Immature natural killer cell (primary cell): ENCODE results near the gene TNC. TPM values are rescaled to one million over a fixed set of nuclear protein-coding genes. Genes with fewer than 3 reads are reported as not detected.

Experiments
- DNase-seq, 3 donors: peaks; one replicate each; pipeline ENCODE4 v3.0.0; 2022; ENCODE audit warnings: mixed read lengths in 1 of 3
- H3K27ac Mint-ChIP-seq, 6 donors: one replicate each; pipeline ENCODE4 v1.8.0; 2020; ENCODE audit warnings: mixed read lengths in 6 of 6, mild to moderate bottlenecking in 5 of 6, inconsistent platforms in 4 of 6, moderate library complexity in 3 of 6
- H3K27me3 Mint-ChIP-seq, 3 donors: one replicate each; pipeline ENCODE4 v1.8.0; 2020 to 2021; ENCODE audit warnings: low read depth in 3 of 3, mild to moderate bottlenecking in 3 of 3, mixed read lengths in 3 of 3, moderate library complexity in 3 of 3, inconsistent platforms in 1 of 3
- H3K36me3 Mint-ChIP-seq, 3 donors: one replicate each; pipeline ENCODE4 v1.8.0; 2020; ENCODE audit warnings: mixed read lengths in 3 of 3, inconsistent platforms in 2 of 3, mild to moderate bottlenecking in 2 of 3
- H3K4me1 Mint-ChIP-seq, 2 donors: one replicate each; pipeline ENCODE4 v1.8.0; 2020; ENCODE audit warnings: inconsistent platforms in 2 of 2, mild to moderate bottlenecking in 2 of 2, mixed read lengths in 2 of 2, moderate library complexity in 1 of 2
- H3K4me3 Mint-ChIP-seq, 5 donors: one replicate each; pipeline ENCODE4 v1.8.0; 2020; ENCODE audit warnings: mild to moderate bottlenecking in 5 of 5, mixed read lengths in 5 of 5, inconsistent platforms in 3 of 5, moderate library complexity in 3 of 5
- H3K9me3 Mint-ChIP-seq, 6 donors: one replicate each; pipeline ENCODE4 v1.8.0; 2020; ENCODE audit warnings: mild to moderate bottlenecking in 6 of 6, mixed read lengths in 6 of 6, inconsistent platforms in 4 of 6, moderate library complexity in 3 of 6
- polyA plus RNA-seq, 3 donors: library from polyadenylated mRNA; unstranded; fragments of 300-500 nt; fragmentation: Illumina TruSeq; gene quantifications; one replicate each; pipeline ENCODE4 v1.2.3, GENCODE V29; 2021

TNC gene
- polyA plus RNA-seq: not detected

- DNase-seq: no peak
- H3K36me3 Mint-ChIP-seq: no peaks in the 10 kb centered on the region
- H3K27ac Mint-ChIP-seq: no peak within 1 kb of the TSS
- no peak within 1 kb of the TSS for H3K4me3 Mint-ChIP-seq
- H3K4me1 Mint-ChIP-seq: no peaks in the 10 kb centered on the region
- peaks cover 0 to 5% (median 0%) of the 10 kb centered on the region in 6 donors for H3K9me3 Mint-ChIP-seq
- H3K27me3 Mint-ChIP-seq: peaks cover 3 to 16% (median 4%) of the 10 kb centered on the region in 3 donors
These were observed at the start of gene TNC for GRCh38 chr9:115117999-115118878. Gene TNC, minus strand, starts transcription at chr9:115118157. Its CDS starts 27,139 bp downstream, at chr9:115091018.

DNA sequence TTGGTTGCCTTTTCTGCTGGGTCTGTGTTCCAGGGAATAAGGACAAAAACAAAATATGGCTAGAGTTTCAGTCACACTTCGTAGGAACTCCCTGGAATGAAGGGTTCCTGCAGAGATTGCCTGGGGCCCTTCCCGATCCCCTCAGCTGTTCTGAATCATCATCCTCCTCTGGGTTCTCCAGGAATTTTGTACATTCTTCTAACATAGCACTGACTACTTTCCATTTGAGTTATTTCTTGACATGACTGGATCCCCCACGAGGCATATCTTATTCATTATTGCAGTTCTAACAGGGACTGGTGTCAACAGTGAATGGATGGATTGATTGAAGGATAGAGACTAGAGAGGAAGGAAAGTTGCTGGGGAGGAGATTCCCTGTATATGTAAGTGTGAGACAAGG is 49.2 kb upstream of the TNC start:
- H3K9me3 Mint-ChIP-seq: peaks cover 0 to 3% (median 0%) of the 10 kb centered on the region in 6 donors
- no peak overlapping the region for H3K4me3 Mint-ChIP-seq
- H3K36me3 Mint-ChIP-seq: no peaks in the 10 kb centered on the region

GRCh38 chr9:115165233-115165632 is 47.3 kb upstream of the TNC start:
- no peak for DNase-seq
- H3K27me3 Mint-ChIP-seq: peaks cover 0 to 7% (median 5%) of the 10 kb centered on the region in 3 donors
- no peak overlapping the region for H3K4me3 Mint-ChIP-seq
- H3K4me1 Mint-ChIP-seq: no peaks in the 10 kb centered on the region
- no peaks in the 10 kb centered on the region for H3K36me3 Mint-ChIP-seq
- no peak overlapping the region for H3K27ac Mint-ChIP-seq
- no peaks in the 10 kb centered on the region for H3K9me3 Mint-ChIP-seq

More for the DNA sequence above, 49.2 kb upstream of the TNC start:
- no peak for DNase-seq
- Mint-ChIP-seq H3K4me1 (no peaks in the 10 kb centered on the region), H3K27ac (no peak overlapping the region), H3K27me3 (peaks cover 0 to 5% (median 5%) of the 10 kb centered on the region in 3 donors)

DNA sequence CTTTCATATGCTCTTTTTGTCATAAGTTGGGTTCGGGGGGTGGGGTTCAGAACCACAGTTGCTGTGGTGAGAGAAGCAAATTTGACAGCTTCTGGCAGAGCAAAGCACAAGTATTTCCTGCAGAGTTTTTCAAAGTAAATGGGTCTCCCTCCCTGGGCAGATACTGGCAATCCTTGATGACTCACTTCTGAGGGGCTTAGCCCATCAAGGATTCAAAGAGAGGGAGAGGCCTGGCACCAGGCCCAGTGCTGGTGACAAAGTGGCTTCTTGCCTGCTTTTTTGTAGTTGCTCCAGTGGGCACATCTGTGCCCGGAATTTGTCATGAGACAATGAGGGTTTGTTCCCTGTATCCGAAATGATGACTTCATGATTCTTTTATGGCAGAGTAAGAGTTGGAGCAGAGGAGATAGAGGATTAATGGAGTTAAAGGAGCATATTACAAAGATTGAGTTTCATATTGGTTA is 46.6 kb upstream of the TNC start:
- Mint-ChIP-seq H3K27me3 (peaks cover 0 to 10% (median 5%) of the 10 kb centered on the region in 3 donors), H3K27ac (no peak overlapping the region), H3K4me3 (no peak overlapping the region), H3K36me3 (no peaks in the 10 kb centered on the region), H3K9me3 (no peaks in the 10 kb centered on the region), H3K4me1 (no peaks in the 10 kb centered on the region)
- no peak for DNase-seq

GRCh38 chr9:115162946-115163345 is 45.0 kb upstream of the TNC start:
- Mint-ChIP-seq H3K4me3 (no peak overlapping the region), H3K4me1 (no peaks in the 10 kb centered on the region), H3K9me3 (no peaks in the 10 kb centered on the region), H3K27ac (no peak overlapping the region), H3K36me3 (no peaks in the 10 kb centered on the region), H3K27me3 (peaks cover 0 to 17% (median 5%) of the 10 kb centered on the region in 3 donors)
- DNase-seq: no peak

DNA sequence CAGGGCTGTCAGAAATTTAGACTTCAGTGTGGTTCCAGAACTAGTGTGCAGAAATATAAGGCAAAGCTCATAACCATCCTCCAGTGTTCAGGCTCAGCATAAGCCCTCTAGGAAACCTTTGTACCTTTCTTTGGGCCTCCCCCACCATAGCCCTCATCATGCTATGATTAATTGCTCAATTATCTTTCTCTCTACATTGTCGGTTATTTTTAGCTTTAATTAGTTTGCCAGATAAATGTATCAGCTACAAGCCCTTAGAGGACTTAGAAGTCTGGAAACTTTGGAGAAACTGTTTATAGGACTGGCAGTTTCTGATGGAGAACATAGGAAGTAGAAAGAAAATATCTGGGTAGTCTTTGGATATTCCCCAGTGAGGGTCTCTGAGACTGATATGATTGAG is 43.5 kb upstream of the TNC start:
- H3K36me3 Mint-ChIP-seq: no peaks in the 10 kb centered on the region
- DNase-seq: no peak
- no peak overlapping the region for H3K27ac Mint-ChIP-seq
- H3K27me3 Mint-ChIP-seq: peaks cover 0 to 17% (median 5%) of the 10 kb centered on the region in 3 donors
- H3K4me3 Mint-ChIP-seq: no peak overlapping the region
- no peaks in the 10 kb centered on the region for H3K9me3 Mint-ChIP-seq
- H3K4me1 Mint-ChIP-seq: no peaks in the 10 kb centered on the region

- Mint-ChIP-seq H3K27me3 (peaks cover 0 to 15% (median 5%) of the 10 kb centered on the region in 3 donors), H3K9me3 (no peaks in the 10 kb centered on the region), H3K4me1 (no peaks in the 10 kb centered on the region), H3K36me3 (no peaks in the 10 kb centered on the region), H3K27ac (no peak overlapping the region), H3K4me3 (no peak overlapping the region)
- DNase-seq: no peak
These were observed 40.9 kb upstream of the TNC start for GRCh38 chr9:115158661-115159481.

DNA sequence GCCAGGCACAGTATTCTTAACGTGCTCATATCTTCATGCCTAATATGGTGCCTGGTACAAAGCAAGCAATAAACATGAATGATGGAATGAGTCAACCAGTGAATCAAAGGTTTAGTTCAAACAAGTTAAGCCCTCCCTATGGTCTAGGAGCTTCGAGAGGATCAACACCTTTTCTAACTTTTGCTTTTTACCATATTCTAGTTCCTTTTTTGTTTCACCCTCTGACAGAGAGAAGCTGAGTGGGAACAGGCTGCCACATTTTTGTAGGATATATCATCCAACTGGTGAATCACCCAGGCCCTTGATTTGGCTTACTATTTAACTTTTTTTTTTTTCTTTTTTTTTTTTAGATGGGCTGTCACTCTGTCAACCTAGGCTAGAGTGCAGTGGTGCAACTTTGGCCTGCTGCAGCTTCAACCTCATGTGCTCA is 39.3 kb upstream of the TNC start:
- no peaks in the 10 kb centered on the region for H3K9me3 Mint-ChIP-seq
- no peak for DNase-seq
- H3K4me1 Mint-ChIP-seq: no peaks in the 10 kb centered on the region
- H3K27ac Mint-ChIP-seq: no peak overlapping the region
- no peaks in the 10 kb centered on the region for H3K36me3 Mint-ChIP-seq
- H3K4me3 Mint-ChIP-seq: no peak overlapping the region
- H3K27me3 Mint-ChIP-seq: peaks cover under 1 to 15% (median 1%) of the 10 kb centered on the region in 3 donors

DNA sequence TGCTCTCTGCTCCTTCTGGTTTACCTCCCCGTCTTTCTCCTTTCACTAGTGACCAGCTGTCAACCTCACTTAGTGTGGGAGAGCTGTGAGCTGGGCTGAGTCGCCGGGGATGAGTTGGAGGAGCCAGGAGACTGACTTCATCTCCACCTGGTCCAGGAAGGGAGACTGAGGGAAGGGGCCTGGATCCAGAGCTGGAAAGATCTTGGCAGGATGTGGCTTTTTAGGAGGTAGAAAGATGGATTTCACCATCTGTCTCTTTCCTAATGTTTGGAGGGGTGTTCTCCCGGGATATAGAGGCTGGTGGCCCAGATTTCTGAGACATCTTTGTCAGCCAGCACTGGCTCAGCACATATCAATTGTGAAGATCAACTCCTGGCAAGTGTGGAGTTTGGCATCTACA is 37.1 kb upstream of the TNC start:
- Mint-ChIP-seq H3K27ac (no peak overlapping the region), H3K4me3 (no peak overlapping the region), H3K4me1 (no peaks in the 10 kb centered on the region), H3K36me3 (no peaks in the 10 kb centered on the region), H3K27me3 (peaks cover 1 to 12% (median 1%) of the 10 kb centered on the region in 3 donors), H3K9me3 (no peaks in the 10 kb centered on the region)
- DNase-seq: no peak

DNA sequence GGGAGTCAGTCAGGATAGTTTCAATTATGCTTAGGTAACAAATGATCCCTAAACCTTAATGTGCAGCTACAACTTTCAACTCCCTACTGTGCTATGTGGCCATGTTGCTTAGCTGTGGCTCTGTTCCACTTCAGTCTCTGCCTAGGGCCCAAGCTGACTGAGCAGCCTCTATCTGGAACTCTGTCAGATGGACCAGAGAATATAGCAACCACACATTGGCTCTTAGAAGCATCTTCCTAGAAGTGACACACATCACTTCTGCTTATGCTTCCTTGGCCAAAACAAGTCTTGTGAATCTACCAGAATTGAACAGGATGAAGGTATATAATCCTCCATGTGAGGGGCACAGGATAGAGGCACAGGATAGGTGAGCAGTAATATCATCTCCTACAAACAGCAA is 36.7 kb upstream of the TNC start:
- Mint-ChIP-seq H3K9me3 (no peaks in the 10 kb centered on the region), H3K27ac (no peak overlapping the region)

DNA sequence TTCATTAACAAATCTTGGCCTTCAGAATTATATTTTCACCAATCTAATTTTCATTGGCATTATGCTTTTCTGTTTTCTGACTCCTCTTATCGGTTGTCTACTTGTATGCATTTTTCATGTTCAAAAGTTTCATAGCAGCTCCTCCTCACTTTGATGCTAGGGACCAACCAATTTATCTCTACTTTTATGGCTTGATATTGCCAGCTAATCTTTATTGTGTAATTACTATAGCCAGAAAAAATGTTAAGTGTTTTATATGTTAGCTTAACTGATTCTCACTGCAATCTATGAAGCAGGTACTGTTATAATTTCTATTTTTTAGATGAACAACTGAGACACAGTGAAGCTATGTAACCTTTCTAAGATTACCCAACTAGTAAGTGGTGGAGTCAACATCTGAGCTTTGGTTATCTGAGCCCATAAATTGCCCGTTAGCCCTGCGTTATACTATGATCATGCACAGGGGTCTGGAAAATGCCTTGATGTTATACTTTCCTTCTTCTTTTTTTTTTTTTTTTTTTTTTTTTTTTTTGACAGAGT is 34.4 kb upstream of the TNC start:
- DNase-seq: no peak
- H3K9me3 Mint-ChIP-seq: no peaks in the 10 kb centered on the region
- no peaks in the 10 kb centered on the region for H3K36me3 Mint-ChIP-seq
- peaks cover 0 to 3% (median 1%) of the 10 kb centered on the region in 3 donors for H3K27me3 Mint-ChIP-seq
- no peak overlapping the region for H3K4me3 Mint-ChIP-seq
- no peaks in the 10 kb centered on the region for H3K4me1 Mint-ChIP-seq
- H3K27ac Mint-ChIP-seq: no peak overlapping the region

More for the DNA sequence above, 36.7 kb upstream of the TNC start:
- Mint-ChIP-seq H3K27me3 (peaks cover 1 to 10% (median 1%) of the 10 kb centered on the region in 3 donors), H3K4me3 (no peak overlapping the region), H3K4me1 (no peaks in the 10 kb centered on the region), H3K36me3 (no peaks in the 10 kb centered on the region)
- DNase-seq: no peak

GRCh38 chr9:115148721-115149120 is 30.8 kb upstream of the TNC start:
- Mint-ChIP-seq H3K4me1 (no peaks in the 10 kb centered on the region), H3K4me3 (no peak overlapping the region), H3K9me3 (no peaks in the 10 kb centered on the region), H3K27ac (no peak overlapping the region), H3K36me3 (no peaks in the 10 kb centered on the region), H3K27me3 (peaks cover 2 to 4% (median 3%) of the 10 kb centered on the region in 3 donors)
- no peak for DNase-seq

- Mint-ChIP-seq H3K9me3 (no peaks in the 10 kb centered on the region), H3K27ac (no peak overlapping the region), H3K4me3 (no peak overlapping the region), H3K4me1 (no peaks in the 10 kb centered on the region), H3K27me3 (peaks cover 2 to 8% (median 3%) of the 10 kb centered on the region in 3 donors), H3K36me3 (no peaks in the 10 kb centered on the region)
- DNase-seq: no peak
These were observed 28.6 kb upstream of the TNC start for GRCh38 chr9:115146581-115147021.

DNA sequence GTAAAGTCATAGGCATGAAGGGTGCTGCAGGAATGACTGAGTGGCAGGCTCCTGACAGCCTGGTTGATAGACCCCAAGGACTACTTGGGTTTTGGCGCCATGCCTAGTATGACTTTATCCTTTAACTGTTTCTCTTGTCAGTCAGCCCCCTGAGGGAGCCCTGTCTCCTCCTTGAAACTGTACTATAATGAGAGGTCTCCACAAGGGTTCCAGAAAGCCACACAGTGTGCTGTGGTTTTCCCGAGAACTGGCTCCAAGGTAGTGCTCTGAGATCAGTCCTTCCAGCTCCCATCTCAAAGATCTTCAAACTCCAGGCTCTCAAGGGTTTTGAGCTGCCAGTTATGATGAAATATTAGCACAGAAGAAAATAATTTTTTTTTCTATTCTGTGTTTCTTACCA is 26.7 kb upstream of the TNC start:
- Mint-ChIP-seq H3K27ac (no peak overlapping the region), H3K4me1 (no peaks in the 10 kb centered on the region), H3K27me3 (peaks cover 2 to 8% (median 3%) of the 10 kb centered on the region in 3 donors), H3K4me3 (no peak overlapping the region), H3K36me3 (no peaks in the 10 kb centered on the region), H3K9me3 (no peaks in the 10 kb centered on the region)
- no peak for DNase-seq
